Erythroblast (primary cell): ENCODE results near the gene PROX1.

ENCODE experiments used
- GATA1 ChIP-seq: IDR thresholded peaks from 2 replicates; pipeline ENCODE4 v1.6.1; 2011; ENCODE audit warnings: low read depth, mild to moderate bottlenecking, control low read depth, low read length, moderate library complexity
- POLR2A ChIP-seq: IDR thresholded peaks from 2 replicates; pipeline ENCODE4 v1.6.1; 2011; ENCODE audit warnings: mild to moderate bottlenecking, low read length

GRCh38 chr1:214019499-214019898 lies 31.7 kb downstream of the PROX1 start:
- TF ChIP-seq POLR2A: no peak
- no peak for TF ChIP-seq GATA1
